GM03348 (cell line): Measurements from ENCODE around the gene PCSK7.

Source experiments
- DNase-seq: peaks from one replicate; pipeline ENCODE4 v3.0.0; 2012; ENCODE audit warnings: low spot score

The PCSK7 gene

GRCh38 chr11:117182551-117182935 is 49.3 kb downstream of the PCSK7 start:
- no peak for DNase-seq

GRCh38 chr11:117181586-117182550 is 50.0 kb downstream of the PCSK7 start:
- DNase-seq = no peak

GRCh38 chr11:117180661-117181585 is 51.0 kb downstream of the PCSK7 start:
- DNase-seq = peak; percentile 79

- peak; percentile 57 for DNase-seq
Measured at GRCh38 chr11:117180020-117180419, 51.9 kb downstream of the PCSK7 start.

GRCh38 chr11:117179048-117179999 is 52.5 kb downstream of the PCSK7 start:
- peak; percentile 62 for DNase-seq

GRCh38 chr11:117178210-117179034 is 53.5 kb downstream of the PCSK7 start, which contains the start of gene SIDT2:
SIDT2 (plus strand) TSS chr11:117178743; CDS start chr11:117179264, 521 bp downstream.
- peak; percentile 94 for DNase-seq

GRCh38 chr11:117177534-117178209 is 54.2 kb downstream of the PCSK7 start:
- no peak for DNase-seq

GRCh38 chr11:117176186-117176585 is 55.7 kb downstream of the PCSK7 start:
- DNase-seq = no peak

- DNase-seq = no peak
Measured at GRCh38 chr11:117175781-117176180, 56.1 kb downstream of the PCSK7 start.

GRCh38 chr11:117175104-117175503 is 56.8 kb downstream of the PCSK7 start:
- no peak for DNase-seq

- DNase-seq = no peak
Measured at GRCh38 chr11:117172724-117173421, 59.0 kb downstream of the PCSK7 start.

- peak; percentile 36 for DNase-seq
Measured at GRCh38 chr11:117171404-117172061, 60.3 kb downstream of the PCSK7 start.

- DNase-seq = no peak
Measured at GRCh38 chr11:117171007-117171403, 60.9 kb downstream of the PCSK7 start.

- DNase-seq = no peak
Measured at GRCh38 chr11:117170210-117170609, 61.7 kb downstream of the PCSK7 start.

- no peak for DNase-seq
Measured at GRCh38 chr11:117169736-117170135, 62.1 kb downstream of the PCSK7 start.

- DNase-seq = no peak
Measured at GRCh38 chr11:117166491-117166890, 65.4 kb downstream of the PCSK7 start.

GRCh38 chr11:117160826-117161225 is 71.0 kb downstream of the PCSK7 start:
- no peak for DNase-seq

GRCh38 chr11:117159892-117160291 is 72.0 kb downstream of the PCSK7 start:
- no peak for DNase-seq

- DNase-seq = no peak
Measured at GRCh38 chr11:117157507-117157906, 74.4 kb downstream of the PCSK7 start.
